HepG2 (cell line): Measurements from ENCODE around the gene ARHGAP26. TPM values are rescaled to one million over a fixed set of nuclear protein-coding genes. Genes with fewer than 3 reads are reported as not detected.

Experiments
- ATAC-seq: fragments of 200-7000 bp; cut with Tn5 transposase; 3 replicates; pipeline ENCODE4 v1.9.1; 2020; ENCODE audit warnings: mild to moderate bottlenecking, moderate library complexity
- BruUV-seq: library from RNA; stranded (reverse); fragments of 400-500 nt; replicated peaks from 2 replicates; lab custom pipeline; 2021; lab: Mats Ljungman, UMichigan
- CTCF ChIA-PET: fragments of 300-600 bp; formaldehyde crosslinking; extraction: SDS; loops from one replicate; lab custom pipeline; 2021; ENCODE audit warnings: low total read pairs, inconsistent platforms, low intra/inter-chr PET ratio; lab: Yijun Ruan, JAX
- POLR2A ChIA-PET: fragments of 350-600 bp; sonication (Branson Sonifier 250); formaldehyde crosslinking; loops from one replicate; lab custom pipeline; 2020; ENCODE audit warnings: antibody characterized with exemption, inconsistent platforms; lab: Yijun Ruan, JAX
- DNase-seq: peaks from one replicate; pipeline ENCODE4 v3.0.0-alpha.2; 2015; ENCODE audit warnings: low spot score
- FAIRE-seq: peaks from 3 replicates; lab custom pipeline; 2011; peaks lifted over from hg19 to GRCh38; lab: Jason Lieb, UNC
- H2AFZ ChIP-seq: one replicate; pipeline ENCODE4 v1.6.1; 2011; ENCODE audit warnings: low read length, inconsistent platforms
- H3K27ac ChIP-seq: fragments of 300-600 bp; 3 replicates; pipeline ENCODE4 v1.8.0; 2011; ENCODE audit warnings: mixed run types, mild to moderate bottlenecking, mixed read lengths, low read length, inconsistent platforms; ENCODE audit not compliant: insufficient read depth; ENCODE audit errors: extremely low read length
- H3K27me3 ChIP-seq, 2 experiments: fragments of 200-600 bp in 1 of 2; 2 replicates in 1 of 2; 3 replicates in 1 of 2; pipeline versions ENCODE4 v1.6.0 to v1.8.0; 2011; ENCODE audit warnings: low read length in 2 of 2, mild to moderate bottlenecking in 2 of 2, moderate library complexity in 2 of 2, inconsistent platforms in 1 of 2; ENCODE audit not compliant: insufficient read depth in 2 of 2, control insufficient read depth in 1 of 2
- H3K36me3 ChIP-seq, 2 experiments: fragments of 200-600 bp in 1 of 2; replicated peaks in 1 of 2; 2 replicates in 1 of 2; 3 replicates in 1 of 2; pipeline versions ENCODE4 v1.5.1 to v1.8.0; 2011; ENCODE audit warnings: low read length in 2 of 2, inconsistent platforms in 1 of 2; ENCODE audit not compliant: insufficient read depth in 2 of 2, control insufficient read depth in 1 of 2
- H3K4me1 ChIP-seq: 2 replicates; pipeline ENCODE4 v1.5.1; 2012; ENCODE audit warnings: low read length, inconsistent platforms; ENCODE audit not compliant: insufficient read depth
- H3K4me2 ChIP-seq: 2 replicates; pipeline ENCODE4 v1.6.0; 2011; ENCODE audit warnings: low read depth, low read length, inconsistent platforms
- H3K4me3 ChIP-seq, 3 experiments: fragments of 200-600 bp in 1 of 3; sonication (generic), shearing (Covaris generic) in 1 of 3; replicated peaks in 1 of 3; 2 replicates each; pipeline ENCODE4 v1.5.1; 2011 to 2016; ENCODE audit warnings: low read length in 3 of 3, inconsistent platforms in 2 of 3, low read depth in 2 of 3, mild to moderate bottlenecking in 2 of 3, control low read depth in 1 of 3, mixed read lengths in 1 of 3; ENCODE audit not compliant: insufficient read depth in 1 of 3
- H3K79me2 ChIP-seq: one replicate; pipeline ENCODE4 v1.6.1; 2011; ENCODE audit warnings: low read length, inconsistent platforms; ENCODE audit not compliant: insufficient read depth
- H3K9ac ChIP-seq: 2 replicates; pipeline ENCODE4 v1.6.0; 2011; ENCODE audit warnings: mild to moderate bottlenecking, low read depth, low read length, inconsistent platforms; ENCODE audit not compliant: insufficient read depth
- H3K9me3 ChIP-seq: 2 replicates; pipeline ENCODE4 v1.5.1; 2012; ENCODE audit warnings: mild to moderate bottlenecking, low read length
- H4K20me1 ChIP-seq: 2 replicates; pipeline ENCODE4 v1.6.0; 2011; ENCODE audit warnings: inconsistent platforms, mild to moderate bottlenecking, low read length, moderate library complexity; ENCODE audit not compliant: insufficient read depth
- CREB3 ChIP-seq: sonication (generic); formaldehyde crosslinking; IDR thresholded peaks from 2 replicates; pipeline ENCODE4 v1.5.0; 2020; ENCODE audit warnings: missing genetic modification reagents
- GABPA ChIP-seq, 2 experiments: IDR thresholded peaks; 2 replicates each; pipeline ENCODE4 v1.6.1; 2011 to 2016; ENCODE audit warnings: low read depth in 2 of 2, low read length in 1 of 2, missing biosample characterization in 1 of 2, missing genetic modification characterization in 1 of 2
- HIC2 ChIP-seq: sonication (generic); formaldehyde crosslinking; IDR thresholded peaks from 2 replicates; pipeline ENCODE4 v1.9.0; 2022; ENCODE audit warnings: low read depth, missing genetic modification reagents
- HMGA1 ChIP-seq: sonication (generic); formaldehyde crosslinking; conservative IDR thresholded peaks from 2 replicates; pipeline ENCODE4 v1.4.0; 2020; ENCODE audit warnings: missing genetic modification reagents
- SNRNP70 ChIP-seq: fragments of 200-400 bp; formaldehyde crosslinking; IDR thresholded peaks from 2 replicates; pipeline ENCODE4 v1.6.1; 2017; ENCODE audit warnings: mild to moderate bottlenecking, low read depth, low read length, moderate library complexity
- TMF1 ChIP-seq: sonication (generic); formaldehyde crosslinking; IDR thresholded peaks from 2 replicates; pipeline ENCODE4 v1.8.1; 2022; ENCODE audit warnings: low read depth, missing genetic modification reagents
- ZBTB38 ChIP-seq: sonication (generic); formaldehyde crosslinking; IDR thresholded peaks from 2 replicates; pipeline ENCODE4 v1.5.1; 2020; ENCODE audit warnings: mild to moderate bottlenecking, missing genetic modification reagents
- ZFAT ChIP-seq: sonication (generic); formaldehyde crosslinking; conservative IDR thresholded peaks from 2 replicates; pipeline ENCODE4 v1.8.1; 2023; ENCODE audit warnings: missing genetic modification reagents, inconsistent platforms
- ZFY ChIP-seq: sonication (generic); formaldehyde crosslinking; IDR thresholded peaks from 2 replicates; pipeline ENCODE4 v1.4.0; 2020; ENCODE audit warnings: missing genetic modification reagents
- ZNF232 ChIP-seq: sonication (generic); formaldehyde crosslinking; IDR thresholded peaks from 2 replicates; pipeline ENCODE4 v1.4.0; 2020; ENCODE audit warnings: missing genetic modification reagents, borderline replicate concordance
- ZNF558 ChIP-seq: sonication (generic); formaldehyde crosslinking; IDR thresholded peaks from 2 replicates; pipeline ENCODE4 v1.9.0; 2022; ENCODE audit warnings: mild to moderate bottlenecking, missing genetic modification reagents, borderline replicate concordance
- ZNF644 ChIP-seq: IDR thresholded peaks from 2 replicates; pipeline ENCODE4 v1.6.1; 2016; ENCODE audit warnings: low read depth
- ZNF816 ChIP-seq: sonication (generic); formaldehyde crosslinking; IDR thresholded peaks from 2 replicates; pipeline ENCODE4 v1.8.0; 2022; ENCODE audit warnings: missing genetic modification reagents, mild to moderate bottlenecking, borderline replicate concordance
- WGBS: methylation state at CpG from one replicate; pipeline ENCODE4 v1.1.6; 2017; ENCODE audit warnings: low lambda C conversion rate; 5-methylcytosine and 5-hydroxymethylcytosine counted together
- in situ Hi-C: cut with HindIII; loops from 2 replicates; pipeline ENCODE4 v1.10.0; 2017; ENCODE audit warnings: low pct_unique_long_range_greater_than_20kb; ENCODE audit not compliant: extremely low pct_ligation_motif_present
- intact Hi-C: fragments of 100-400 bp; cut with micrococcal nuclease; formaldehyde crosslinking; loops from one replicate; pipeline ENCODE4 v1.10.0; 2022; ENCODE audit not compliant: unreplicated experiment
- polyA plus RNA-seq, 8 experiments: library from polyadenylated mRNA; depleted of rRNA in 3 of 8; stranded (reverse) in 7 of 8; unstranded in 1 of 8; fragments of >200 nt; fragmentation: Illumina TruSeq in 4 of 8; extraction: Trizol in 4 of 8; gene quantifications; 2 replicates each; pipeline versions ENCODE4 v1.2.1 to v1.2.3, GENCODE V29; 2011 to 2016; ENCODE audit warnings: low read depth in 4 of 8, missing spikeins in 1 of 8, mixed read lengths in 1 of 8; ENCODE audit not compliant: insufficient read depth in 1 of 8
- total RNA-seq, 5 experiments: library from RNA; depleted of rRNA; stranded (reverse); fragments of >200 nt; fragmentation: Illumina TruSeq; extraction: Trizol; gene quantifications; 2 replicates each; pipeline ENCODE4 v1.2.3, GENCODE V29; 2016; ENCODE audit warnings: low read depth in 1 of 5
- TF ChIP-seq, protein P1 (sequence below): sonication (generic); formaldehyde crosslinking; IDR thresholded peaks from 2 replicates; pipeline ENCODE4 v1.5.0; 2020; ENCODE audit warnings: mild to moderate bottlenecking, missing genetic modification reagents

ARHGAP26 gene
- total and polyA plus RNA-seq, 2 of the 13 experiments (the other 11 are each of a cell fraction or from before 2014, with no cell fraction given) = 9.6 to 18.2 TPM

DNA sequence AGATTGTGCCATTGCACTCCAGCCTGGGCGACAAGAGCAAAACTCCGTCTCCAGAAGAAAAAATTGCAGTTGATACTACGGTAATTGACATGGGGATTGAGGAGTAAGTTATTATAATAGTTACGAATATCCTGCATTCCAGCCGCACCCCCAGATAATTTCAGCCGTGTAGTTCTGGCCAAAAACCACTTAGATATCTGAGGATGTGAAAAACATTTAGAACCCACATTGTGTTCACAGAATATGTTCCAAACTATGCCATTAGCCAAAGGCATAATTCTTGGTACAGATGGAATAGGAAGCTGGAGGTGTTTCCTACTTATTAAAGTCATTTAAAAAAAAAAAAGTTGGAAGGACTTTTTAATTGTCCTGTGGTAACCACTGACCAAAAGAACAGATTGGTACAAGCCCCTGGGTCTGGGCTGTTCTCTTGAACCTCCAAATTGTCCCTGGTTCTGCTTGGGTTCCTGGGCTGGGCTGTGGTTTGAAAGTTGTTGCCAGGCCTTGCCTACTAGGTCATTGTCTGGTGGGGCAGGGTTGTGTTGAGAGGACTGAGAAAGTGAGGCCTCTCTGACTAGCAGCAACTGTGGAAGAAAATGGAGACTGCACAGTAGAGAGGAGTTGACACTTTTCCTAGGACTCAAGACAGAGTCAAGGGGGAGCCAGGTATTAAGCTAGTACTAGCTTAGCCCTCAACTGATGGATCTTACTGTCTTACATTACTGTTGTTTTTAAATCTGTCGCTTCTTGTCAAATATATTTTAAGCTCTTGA, 434.5 kb downstream of the ARHGAP26 start:
- no peak overlapping the region for H3K4me2 ChIP-seq
- POLR2A ChIA-PET = no interaction called here
- no peak for ATAC-seq
- no peak overlapping the region for H3K27ac ChIP-seq
- BruUV-seq = no TSS peak
- no peaks in the 10 kb centered on the region for H3K27me3 ChIP-seq
- FAIRE-seq = no peak
- in situ Hi-C loops = no loop called here
- WGBS = 98% methylated on average over 7 of the region's 7 CpGs
- H4K20me1 ChIP-seq = no peaks in the 10 kb centered on the region
- TF ChIP-seq, protein P1, sequence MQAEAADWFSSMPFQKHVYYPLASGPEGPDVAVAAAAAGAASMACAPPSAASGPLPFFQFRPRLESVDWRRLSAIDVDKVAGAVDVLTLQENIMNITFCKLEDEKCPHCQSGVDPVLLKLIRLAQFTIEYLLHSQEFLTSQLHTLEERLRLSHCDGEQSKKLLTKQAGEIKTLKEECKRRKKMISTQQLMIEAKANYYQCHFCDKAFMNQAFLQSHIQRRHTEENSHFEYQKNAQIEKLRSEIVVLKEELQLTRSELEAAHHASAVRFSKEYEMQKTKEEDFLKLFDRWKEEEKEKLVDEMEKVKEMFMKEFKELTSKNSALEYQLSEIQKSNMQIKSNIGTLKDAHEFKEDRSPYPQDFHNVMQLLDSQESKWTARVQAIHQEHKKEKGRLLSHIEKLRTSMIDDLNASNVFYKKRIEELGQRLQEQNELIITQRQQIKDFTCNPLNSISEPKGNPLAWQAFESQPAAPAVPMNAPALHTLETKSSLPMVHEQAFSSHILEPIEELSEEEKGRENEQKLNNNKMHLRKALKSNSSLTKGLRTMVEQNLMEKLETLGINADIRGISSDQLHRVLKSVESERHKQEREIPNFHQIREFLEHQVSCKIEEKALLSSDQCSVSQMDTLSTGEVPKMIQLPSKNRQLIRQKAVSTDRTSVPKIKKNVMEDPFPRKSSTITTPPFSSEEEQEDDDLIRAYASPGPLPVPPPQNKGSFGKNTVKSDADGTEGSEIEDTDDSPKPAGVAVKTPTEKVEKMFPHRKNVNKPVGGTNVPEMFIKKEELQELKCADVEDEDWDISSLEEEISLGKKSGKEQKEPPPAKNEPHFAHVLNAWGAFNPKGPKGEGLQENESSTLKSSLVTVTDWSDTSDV (CRISPR knock-in tag) = no peak
- TF ChIP-seq ZFY (CRISPR knock-in tag) (no peak), ZNF558 (CRISPR knock-in tag) (no peak), TMF1 (CRISPR knock-in tag) (no peak), ZBTB38 (CRISPR knock-in tag) (no peak), HIC2 (CRISPR knock-in tag) (no peak), ZNF816 (CRISPR knock-in tag) (no peak), GABPA (IDR thresholded peaks at IDR 0.05; ENCODE audit: low read depth, low read length) (no peak), GABPA (CRISPR knock-in tag; IDR thresholded peaks at IDR 0.05; ENCODE audit: low read depth) (no peak), SNRNP70 (no peak), ZNF232 (CRISPR knock-in tag) (no peak), CREB3 (no peak), ZNF644 (no peak), ZFAT (CRISPR knock-in tag) (no peak), HMGA1 (CRISPR knock-in tag) (no peak)
- no peaks in the 10 kb centered on the region for H3K79me2 ChIP-seq
- H3K9ac ChIP-seq = no peak overlapping the region
- no peak for DNase-seq
- H2AFZ ChIP-seq = no peak overlapping the region
- peaks cover 35% of the 10 kb centered on the region for H3K4me1 ChIP-seq
- no peaks in the 10 kb centered on the region for H3K9me3 ChIP-seq
- intact Hi-C loops = no loop called here
- CTCF ChIA-PET = no interaction called here
- H3K4me3 ChIP-seq = no peak overlapping the region
- H3K36me3 ChIP-seq = peaks cover 0 to 1% of the 10 kb centered on the region in 2 experiments; a peak in 1 of 5 replicates
